H1 (cell line): ENCODE data around the gene HOXB7. TPM values are rescaled to one million over a fixed set of nuclear protein-coding genes. Genes with fewer than 3 reads are reported as not detected.

Experiments used
- CTCF ChIA-PET: fragments of 300-600 bp; sonication (Branson Sonifier 250); formaldehyde crosslinking; loops from one replicate; lab custom pipeline; 2021; ENCODE audit not compliant: partially characterized antibody; lab: Charles Lee
- POLR2A ChIA-PET: fragments of 300-600 bp; sonication (Branson Sonifier 250); formaldehyde crosslinking; loops from one replicate; lab custom pipeline; 2021; ENCODE audit warnings: inconsistent platforms; ENCODE audit not compliant: partially characterized antibody; lab: Charles Lee
- DNase-seq, 2 experiments: peaks; one replicate each; pipeline versions ENCODE4 v3.0.0 to v3.0.0-alpha.2; 2010 to 2022; ENCODE audit warnings: low spot score in 2 of 2, low read depth in 1 of 2, mixed read lengths in 1 of 2
- FAIRE-seq: peaks from 2 replicates; lab custom pipeline; 2011; peaks lifted over from hg19 to GRCh38; lab: Jason Lieb, UNC
- H2AFZ ChIP-seq: 2 replicates; pipeline ENCODE4 v1.8.1; 2012; ENCODE audit warnings: low read length, inconsistent platforms
- H2AK5ac ChIP-seq: 2 replicates; pipeline ENCODE4 v1.6.1; 2013; ENCODE audit warnings: low read depth, low read length
- H2BK120ac ChIP-seq: replicated peaks from 2 replicates; pipeline ENCODE3; 2013; ENCODE audit warnings: low read depth, low read length, inconsistent platforms
- H2BK12ac ChIP-seq: 2 replicates; pipeline ENCODE4 v1.6.1; 2013; ENCODE audit warnings: low read depth, low read length
- H2BK15ac ChIP-seq: 2 replicates; pipeline ENCODE4 v1.6.1; 2013; ENCODE audit warnings: low read length
- H2BK20ac ChIP-seq: 2 replicates; pipeline ENCODE4 v1.6.1; 2013; ENCODE audit warnings: low read length
- H2BK5ac ChIP-seq: 2 replicates; pipeline ENCODE4 v1.6.1; 2013; ENCODE audit warnings: low read depth, low read length
- H3K14ac ChIP-seq: 2 replicates; pipeline ENCODE4 v1.6.1; 2013; ENCODE audit warnings: inconsistent platforms; ENCODE audit not compliant: insufficient read length
- H3K18ac ChIP-seq: 2 replicates; pipeline ENCODE4 v1.6.1; 2013; ENCODE audit warnings: low read length; ENCODE audit errors: extremely low read depth
- H3K23ac ChIP-seq: 2 replicates; pipeline ENCODE4 v1.6.1; 2013; ENCODE audit warnings: inconsistent platforms; ENCODE audit not compliant: insufficient read length
- H3K23me2 ChIP-seq: 2 replicates; pipeline ENCODE4 v1.6.1; 2013; ENCODE audit warnings: low read depth, low read length
- H3K27ac ChIP-seq: 2 replicates; pipeline ENCODE4 v1.6.1; 2011; ENCODE audit warnings: low read depth, low read length, inconsistent platforms
- H3K27me3 ChIP-seq, 4 experiments: replicated peaks in 1 of 4; 1 replicate in 1 of 4; 2 replicates in 3 of 4; pipeline versions ENCODE4 v1.6.1 to v1.8.1; 2011 to 2013; ENCODE audit warnings: low read length in 3 of 4, mild to moderate bottlenecking in 3 of 4, inconsistent platforms in 2 of 4, mixed read lengths in 2 of 4, moderate library complexity in 1 of 4; ENCODE audit not compliant: control insufficient read depth in 3 of 4, insufficient read depth in 3 of 4; ENCODE audit errors: extremely low read depth in 1 of 4
- H3K36me3 ChIP-seq, 4 experiments: 2 replicates each; pipeline versions ENCODE4 v1.6.1 to v1.8.1; 2011 to 2013; ENCODE audit warnings: mild to moderate bottlenecking in 4 of 4, low read length in 3 of 4, moderate library complexity in 2 of 4, control low read depth in 1 of 4, inconsistent platforms in 1 of 4; ENCODE audit not compliant: insufficient read depth in 4 of 4, control insufficient read depth in 2 of 4
- H3K4ac ChIP-seq: replicated peaks from 2 replicates; pipeline ENCODE3; 2013; ENCODE audit warnings: low read length, low read depth, mixed read lengths, inconsistent platforms; ENCODE audit not compliant: insufficient read length
- H3K4me1 ChIP-seq, 4 experiments: replicated peaks in 1 of 4; 1 replicate in 1 of 4; 2 replicates in 3 of 4; pipeline versions ENCODE4 v1.6.1 to v1.8.1; 2011 to 2013; ENCODE audit warnings: low read length in 3 of 4, inconsistent platforms in 2 of 4, mixed read lengths in 1 of 4; ENCODE audit not compliant: insufficient read depth in 4 of 4, control insufficient read depth in 3 of 4
- H3K4me2 ChIP-seq, 2 experiments: 2 replicates each; pipeline versions ENCODE4 v1.6.1 to v1.8.1; 2011 to 2013; ENCODE audit warnings: low read depth in 2 of 2, low read length in 2 of 2, control low read depth in 1 of 2, inconsistent platforms in 1 of 2, mild to moderate bottlenecking in 1 of 2; ENCODE audit not compliant: insufficient read depth in 1 of 2
- H3K4me3 ChIP-seq, 4 experiments: fragments of 200-600, 300-600 bp in 1 of 4; sonication (generic), shearing (Covaris generic), sonication (Bioruptor Twin) in 1 of 4; 2 replicates each; pipeline versions ENCODE4 v1.5.1 to v1.8.1; 2011 to 2016; ENCODE audit warnings: low read length in 4 of 4, low read depth in 3 of 4, control low read depth in 2 of 4, inconsistent platforms in 2 of 4, mild to moderate bottlenecking in 2 of 4, mixed read lengths in 1 of 4, moderate library complexity in 1 of 4; ENCODE audit not compliant: insufficient read depth in 2 of 4; ENCODE audit errors: extremely low read depth in 1 of 4
- H3K56ac ChIP-seq: replicated peaks from 2 replicates; pipeline ENCODE3; 2013; ENCODE audit warnings: low read depth, mild to moderate bottlenecking, mixed read lengths, low read length, inconsistent platforms; ENCODE audit not compliant: insufficient read length
- H3K79me1 ChIP-seq: 2 replicates; pipeline ENCODE4 v1.6.1; 2013; ENCODE audit warnings: low read depth, low read length, control low read depth
- H3K79me2 ChIP-seq, 2 experiments: 2 replicates each; pipeline versions ENCODE4 v1.6.1 to v1.8.1; 2012 to 2013; ENCODE audit warnings: low read length in 2 of 2, mild to moderate bottlenecking in 2 of 2, inconsistent platforms in 1 of 2; ENCODE audit not compliant: insufficient read depth in 2 of 2, control insufficient read depth in 1 of 2
- H3K9ac ChIP-seq, 4 experiments: replicated peaks in 1 of 4; 1 replicate in 1 of 4; 2 replicates in 3 of 4; pipeline versions ENCODE4 v1.6.1 to v1.8.1; 2011 to 2013; ENCODE audit warnings: low read depth in 3 of 4, low read length in 3 of 4, control low read depth in 2 of 4, mild to moderate bottlenecking in 2 of 4, moderate library complexity in 2 of 4, inconsistent platforms in 1 of 4; ENCODE audit errors: extremely low read depth in 1 of 4
- H3K9me3 ChIP-seq, 2 experiments: 2 replicates each; pipeline versions ENCODE4 v1.6.1 to v1.8.1; 2012 to 2013; ENCODE audit warnings: mild to moderate bottlenecking in 2 of 2, moderate library complexity in 2 of 2, control low read depth in 1 of 2, inconsistent platforms in 1 of 2, low read depth in 1 of 2, low read length in 1 of 2, mixed read lengths in 1 of 2; ENCODE audit not compliant: insufficient read depth in 2 of 2
- H4K20me1 ChIP-seq, 2 experiments: replicated peaks in 1 of 2; 2 replicates each; pipeline versions ENCODE3 to v1.8.1; 2011 to 2013; ENCODE audit warnings: inconsistent platforms in 2 of 2, low read length in 2 of 2, mild to moderate bottlenecking in 1 of 2; ENCODE audit not compliant: insufficient read depth in 2 of 2, control insufficient read depth in 1 of 2
- H4K5ac ChIP-seq: 2 replicates; pipeline ENCODE4 v1.6.1; 2013; ENCODE audit warnings: low read length, low read depth, mixed read lengths, inconsistent platforms; ENCODE audit not compliant: insufficient read length
- H4K8ac ChIP-seq: 2 replicates; pipeline ENCODE4 v1.8.0; 2013; ENCODE audit warnings: mild to moderate bottlenecking, moderate library complexity, low read length, inconsistent platforms; ENCODE audit not compliant: insufficient read depth; ENCODE audit errors: extremely low read depth
- H4K91ac ChIP-seq: replicated peaks from 2 replicates; pipeline ENCODE3; 2013; ENCODE audit warnings: low read length, mixed read lengths, inconsistent platforms; ENCODE audit not compliant: insufficient read length
- BACH1 ChIP-seq: IDR thresholded peaks from 2 replicates; pipeline ENCODE4 v1.6.1; 2012; ENCODE audit warnings: low read length, improper control_type of control experiment
- EZH2 ChIP-seq: fragments of 200-600 bp; sonication (generic); IDR thresholded peaks from 2 replicates; pipeline ENCODE4 v1.7.1; 2012; ENCODE audit warnings: low read depth, mild to moderate bottlenecking, moderate library complexity, low read length, inconsistent platforms; ENCODE audit not compliant: severe bottlenecking
- GTF2F1 ChIP-seq: IDR thresholded peaks from 2 replicates; pipeline ENCODE4 v1.6.1; 2012; ENCODE audit warnings: low read depth, low read length, improper control_type of control experiment, borderline replicate concordance
- SRF ChIP-seq: IDR thresholded peaks from 2 replicates; pipeline ENCODE4 v1.6.1; 2011; ENCODE audit warnings: mild to moderate bottlenecking, low read depth, low read length, moderate library complexity
- SUZ12 ChIP-seq: fragments of 200-600 bp; sonication (generic); IDR thresholded peaks from 2 replicates; pipeline ENCODE4 v1.6.1; 2012; ENCODE audit warnings: mild to moderate bottlenecking, inconsistent platforms, low read length, moderate library complexity, mixed read lengths
- TEAD4 ChIP-seq: IDR thresholded peaks from 2 replicates; pipeline ENCODE4 v1.6.1; 2012; ENCODE audit warnings: low read depth, low read length, inconsistent platforms, mixed read lengths
- WGBS, 2 experiments: shearing (Covaris generic) in 1 of 2; methylation state at CpG; one replicate each; pipeline versions ENCODE4 v1.1.6 to v1.1.7; 2013 to 2015; ENCODE audit warnings: low lambda C conversion rate in 2 of 2, mixed read lengths in 2 of 2, inconsistent platforms in 1 of 2, low coverage in 1 of 2, missing lambda C conversion rate in 1 of 2; ENCODE audit not compliant: insufficient replicate concordance in 2 of 2, insufficient coverage in 1 of 2, insufficient read length in 1 of 2; ENCODE audit errors: extremely low coverage in 1 of 2, missing lambda C conversion rate in 1 of 2; 5-methylcytosine and 5-hydroxymethylcytosine counted together
- polyA plus RNA-seq, 7 experiments: library from polyadenylated mRNA; depleted of rRNA in 3 of 7; stranded (reverse) in 5 of 7; unstranded in 2 of 7; fragments of >200 nt in 5 of 7; fragments of 200-250 nt in 2 of 7; gene quantifications; 1 replicate in 5 of 7; 2 replicates in 1 of 7; 4 replicates in 1 of 7; pipeline versions ENCODE4 v1.2.1 to v1.2.3, GENCODE V29; 2011 to 2013; ENCODE audit warnings: missing spikeins in 2 of 7, mixed read lengths in 2 of 7
- total RNA-seq: library from RNA; stranded (reverse); fragmentation: NEBNext Ultra II Directional; extraction: Animal tissue kit (Norgen Biotek cat#: 25700); gene quantifications from 2 replicates; pipeline ENCODE4 v1.2.1, GENCODE V29; 2021
- TF ChIP-seq, protein P1 (sequence below): IDR thresholded peaks from 2 replicates; pipeline ENCODE4 v1.6.1; 2012; ENCODE audit warnings: low read length, inconsistent platforms
- TF ChIP-seq, protein P2 (sequence below): IDR thresholded peaks from 2 replicates; pipeline ENCODE4 v1.6.1; 2012; ENCODE audit warnings: inconsistent platforms

HOXB7 gene
- total and polyA plus RNA-seq, 2 of the 8 experiments (the other 6 are each of a cell fraction or from before 2014, with no cell fraction given): not detected

DNA sequence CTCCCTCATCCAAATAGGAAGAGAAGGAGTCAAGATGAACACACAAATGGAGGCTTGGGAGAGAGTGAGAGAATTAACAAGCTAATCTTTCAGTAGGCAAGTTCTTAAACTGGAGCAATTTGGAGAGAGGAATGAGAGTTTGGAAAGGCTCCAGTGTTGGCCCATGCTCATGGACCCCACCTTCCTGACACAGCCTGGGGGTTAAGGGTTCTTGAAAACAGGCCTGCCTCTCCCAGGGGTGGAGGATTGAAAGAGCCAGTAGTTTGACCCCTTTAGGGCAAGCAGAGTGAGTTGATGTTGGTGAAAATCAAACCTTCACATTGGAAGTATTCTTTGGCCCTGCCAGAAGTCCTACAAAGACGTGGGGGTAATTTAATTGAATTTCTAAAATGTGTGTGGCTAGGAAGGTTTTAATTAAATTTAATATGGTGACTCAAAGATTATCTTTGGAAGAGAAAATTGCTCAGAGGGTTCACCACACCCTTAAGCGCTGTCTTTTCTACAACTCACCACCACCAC lies 26.5 kb downstream of the HOXB7 start:
- Histone ChIP-seq H2BK12ac (no peak overlapping the region), H3K4me2 (no peak overlapping the region), H2BK15ac (no peak overlapping the region), H2BK20ac (no peak overlapping the region), H4K91ac (no peak overlapping the region), H2AFZ (no peak overlapping the region), H2AK5ac (no peak overlapping the region), H2BK5ac (no peak overlapping the region), H3K56ac (no peak overlapping the region), H3K4ac (no peak overlapping the region), H3K9ac (no peak overlapping the region), H3K18ac (no peak overlapping the region), H3K4me1 (peaks cover 0 to 5% (median 4%) of the 10 kb centered on the region in 4 experiments; a peak in 4 of 7 replicates), H3K27ac (no peak overlapping the region), H2BK120ac (no peak overlapping the region), H4K5ac (no peak overlapping the region), H3K36me3 (peaks cover 0 to 18% (median 0%) of the 10 kb centered on the region in 4 experiments; a peak in 1 of 8 replicates), H3K27me3 (peaks cover 99 to 100% (median 100%) of the 10 kb centered on the region in 4 experiments), H3K4me3 (no peak overlapping the region), H3K79me2 (no peaks in the 10 kb centered on the region), H3K79me1 (no peaks in the 10 kb centered on the region), H3K14ac (no peak overlapping the region), H4K8ac (no peak overlapping the region), H4K20me1 (peaks cover 23 to 40% of the 10 kb centered on the region in 2 experiments), H3K23me2 (no peaks in the 10 kb centered on the region), H3K9me3 (no peaks in the 10 kb centered on the region), H3K23ac (no peak overlapping the region)
- ChIA-PET POLR2A (no interaction called here), CTCF (interaction anchor here (0.6 to 2.6 kb wide), 7 partner anchors 17 to 110 kb away, joined by 3 to 9 read pairs (median 5); no protein-coding TSS in a partner anchor)
- DNase-seq (no peak), FAIRE-seq (no peak)
- TF ChIP-seq SUZ12: peak; percentile 2; the same call in 1 of the 2 replicates
- TF ChIP-seq SRF: no peak
- TF ChIP-seq GTF2F1: no peak
- TF ChIP-seq EZH2: peak; percentile 55
- TF ChIP-seq BACH1: no peak
- TF ChIP-seq, protein P1, sequence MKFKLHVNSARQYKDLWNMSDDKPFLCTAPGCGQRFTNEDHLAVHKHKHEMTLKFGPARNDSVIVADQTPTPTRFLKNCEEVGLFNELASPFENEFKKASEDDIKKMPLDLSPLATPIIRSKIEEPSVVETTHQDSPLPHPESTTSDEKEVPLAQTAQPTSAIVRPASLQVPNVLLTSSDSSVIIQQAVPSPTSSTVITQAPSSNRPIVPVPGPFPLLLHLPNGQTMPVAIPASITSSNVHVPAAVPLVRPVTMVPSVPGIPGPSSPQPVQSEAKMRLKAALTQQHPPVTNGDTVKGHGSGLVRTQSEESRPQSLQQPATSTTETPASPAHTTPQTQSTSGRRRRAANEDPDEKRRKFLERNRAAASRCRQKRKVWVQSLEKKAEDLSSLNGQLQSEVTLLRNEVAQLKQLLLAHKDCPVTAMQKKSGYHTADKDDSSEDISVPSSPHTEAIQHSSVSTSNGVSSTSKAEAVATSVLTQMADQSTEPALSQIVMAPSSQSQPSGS: no peak
- TF ChIP-seq, protein P2, sequence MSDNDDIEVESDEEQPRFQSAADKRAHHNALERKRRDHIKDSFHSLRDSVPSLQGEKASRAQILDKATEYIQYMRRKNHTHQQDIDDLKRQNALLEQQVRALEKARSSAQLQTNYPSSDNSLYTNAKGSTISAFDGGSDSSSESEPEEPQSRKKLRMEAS: no peak
- TF ChIP-seq TEAD4: no peak
- 29% methylated on average over 2 of the region's 2 CpGs; no CpG with 5 or more reads in 1 of the 2 experiments for WGBS, 2 experiments
